OCI-LY3 (cell line): ENCODE measurements around the gene SLC2A4RG.
"Not testable (repeated sequence)": the region's sequence is repeated elsewhere in the genome, so short reads cannot be mapped to it uniquely, and the experiment has no call there.

Source experiments
- H2AFZ ChIP-seq: fragments of 200-600, 300-600 bp; shearing (Covaris generic); 2 replicates; pipeline ENCODE4 v1.6.0; 2014; ENCODE audit warnings: antibody characterized with exemption, low read depth, low read length
- H3K27ac ChIP-seq: fragments of 200-600, 300-600 bp; sonication (generic); 2 replicates; pipeline ENCODE4 v1.5.1; 2014; ENCODE audit warnings: mild to moderate bottlenecking, low read length, moderate library complexity, mixed read lengths
- H3K27me3 ChIP-seq: fragments of 200-600, 300-600 bp; sonication (generic); 2 replicates; pipeline ENCODE4 v1.6.1; 2014; ENCODE audit warnings: low read depth, low read length, mixed read lengths
- H3K36me3 ChIP-seq: fragments of 200-600, 300-600 bp; sonication (generic); replicated peaks from 2 replicates; pipeline ENCODE3; 2014; ENCODE audit warnings: low read depth, low read length, mixed read lengths
- H3K4me1 ChIP-seq: fragments of 300-600, 200-600 bp; sonication (generic); 2 replicates; pipeline ENCODE4 v1.6.1; 2014; ENCODE audit warnings: low read length, mixed read lengths
- H3K4me2 ChIP-seq: fragments of 200-600, 300-600 bp; sonication (generic); 2 replicates; pipeline ENCODE4 v1.6.1; 2014; ENCODE audit warnings: low read length, mixed read lengths
- H3K4me3 ChIP-seq: fragments of 300-600, 200-600 bp; sonication (generic); 2 replicates; pipeline ENCODE4 v1.5.1; 2014; ENCODE audit warnings: antibody characterized with exemption, mild to moderate bottlenecking, low read length, moderate library complexity
- H3K79me2 ChIP-seq: fragments of 300-600, 200-600 bp; shearing (Covaris generic); 2 replicates; pipeline ENCODE4 v1.6.1; 2014; ENCODE audit warnings: mild to moderate bottlenecking, low read length, mixed read lengths
- H3K9ac ChIP-seq: fragments of 300-600, 200-600 bp; shearing (Covaris generic); 2 replicates; pipeline ENCODE4 v1.6.0; 2014; ENCODE audit warnings: mild to moderate bottlenecking, low read length, moderate library complexity
- H3K9me3 ChIP-seq: fragments of 200-600, 300-600 bp; shearing (Covaris generic); 2 replicates; pipeline ENCODE4 v1.6.1; 2014; ENCODE audit warnings: low read length, mixed read lengths; ENCODE audit not compliant: insufficient read depth
- H4K20me1 ChIP-seq: fragments of 200-600, 300-600 bp; sonication (generic); 2 replicates; pipeline ENCODE4 v1.6.1; 2016; ENCODE audit warnings: low read length, mixed read lengths; ENCODE audit not compliant: insufficient read depth
- EZH2phosphoT487 ChIP-seq: fragments of 200-600 bp; shearing (Covaris generic); IDR thresholded peaks from 2 replicates; pipeline ENCODE4 v1.6.1; 2018; ENCODE audit warnings: antibody characterized with exemption, mixed run types, low read depth
- TF ChIP-seq, protein P1 (sequence below): fragments of 200-600, 300-600 bp; sonication (generic); IDR thresholded peaks from 2 replicates; pipeline ENCODE4 v1.5.1; 2014; ENCODE audit warnings: antibody characterized with exemption, low read length, low read depth

The SLC2A4RG gene

DNA sequence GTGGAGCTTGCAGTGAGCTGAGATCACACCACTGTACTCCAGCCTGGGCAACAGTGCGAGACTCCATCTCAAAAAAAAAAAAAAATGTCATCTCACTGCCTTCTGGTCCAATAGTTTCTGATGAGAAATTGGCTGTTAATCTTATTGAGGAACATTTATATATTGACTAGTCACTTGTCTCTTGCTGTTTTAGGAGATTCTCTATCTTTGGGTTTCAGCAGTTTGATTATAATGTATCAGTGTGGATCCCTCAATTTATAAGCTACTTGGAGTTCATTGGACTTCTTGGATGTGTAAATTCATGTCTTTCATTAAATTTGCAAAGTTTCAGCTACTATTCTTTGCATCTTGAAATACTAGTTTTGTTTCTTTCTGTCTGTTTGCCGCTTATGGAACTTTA, 20.6 kb upstream of the SLC2A4RG start:
- Histone ChIP-seq H3K4me3 (no peak overlapping the region), H3K9ac (no peak overlapping the region), H3K4me1 (peaks cover 8% of the 10 kb centered on the region; the same call in 1 of the 2 replicates), H3K27me3 (no peaks in the 10 kb centered on the region), H4K20me1 (no peaks in the 10 kb centered on the region), H3K36me3 (peaks cover 47% of the 10 kb centered on the region), H3K9me3 (peaks cover 8% of the 10 kb centered on the region; the same call in 1 of the 2 replicates), H2AFZ (no peak overlapping the region), H3K4me2 (no peak overlapping the region), H3K79me2 (peaks cover 52% of the 10 kb centered on the region), H3K27ac (no peak overlapping the region)
- no peak for TF ChIP-seq EZH2phosphoT487
- TF ChIP-seq, protein P1, sequence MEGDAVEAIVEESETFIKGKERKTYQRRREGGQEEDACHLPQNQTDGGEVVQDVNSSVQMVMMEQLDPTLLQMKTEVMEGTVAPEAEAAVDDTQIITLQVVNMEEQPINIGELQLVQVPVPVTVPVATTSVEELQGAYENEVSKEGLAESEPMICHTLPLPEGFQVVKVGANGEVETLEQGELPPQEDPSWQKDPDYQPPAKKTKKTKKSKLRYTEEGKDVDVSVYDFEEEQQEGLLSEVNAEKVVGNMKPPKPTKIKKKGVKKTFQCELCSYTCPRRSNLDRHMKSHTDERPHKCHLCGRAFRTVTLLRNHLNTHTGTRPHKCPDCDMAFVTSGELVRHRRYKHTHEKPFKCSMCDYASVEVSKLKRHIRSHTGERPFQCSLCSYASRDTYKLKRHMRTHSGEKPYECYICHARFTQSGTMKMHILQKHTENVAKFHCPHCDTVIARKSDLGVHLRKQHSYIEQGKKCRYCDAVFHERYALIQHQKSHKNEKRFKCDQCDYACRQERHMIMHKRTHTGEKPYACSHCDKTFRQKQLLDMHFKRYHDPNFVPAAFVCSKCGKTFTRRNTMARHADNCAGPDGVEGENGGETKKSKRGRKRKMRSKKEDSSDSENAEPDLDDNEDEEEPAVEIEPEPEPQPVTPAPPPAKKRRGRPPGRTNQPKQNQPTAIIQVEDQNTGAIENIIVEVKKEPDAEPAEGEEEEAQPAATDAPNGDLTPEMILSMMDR: no peak

GRCh38 chr20:63722967-63723622, 16.5 kb upstream of the SLC2A4RG start:
- H3K4me1 ChIP-seq: peaks cover 15% of the 10 kb centered on the region
- not testable (repeated sequence) for H4K20me1 ChIP-seq, H3K27me3 ChIP-seq, H2AFZ ChIP-seq, H3K9ac ChIP-seq, H3K27ac ChIP-seq, H3K4me3 ChIP-seq, H3K4me2 ChIP-seq
- peaks cover 18% of the 10 kb centered on the region for H3K9me3 ChIP-seq
- peaks cover 26% of the 10 kb centered on the region for H3K79me2 ChIP-seq
- H3K36me3 ChIP-seq: peaks cover 49% of the 10 kb centered on the region

DNA sequence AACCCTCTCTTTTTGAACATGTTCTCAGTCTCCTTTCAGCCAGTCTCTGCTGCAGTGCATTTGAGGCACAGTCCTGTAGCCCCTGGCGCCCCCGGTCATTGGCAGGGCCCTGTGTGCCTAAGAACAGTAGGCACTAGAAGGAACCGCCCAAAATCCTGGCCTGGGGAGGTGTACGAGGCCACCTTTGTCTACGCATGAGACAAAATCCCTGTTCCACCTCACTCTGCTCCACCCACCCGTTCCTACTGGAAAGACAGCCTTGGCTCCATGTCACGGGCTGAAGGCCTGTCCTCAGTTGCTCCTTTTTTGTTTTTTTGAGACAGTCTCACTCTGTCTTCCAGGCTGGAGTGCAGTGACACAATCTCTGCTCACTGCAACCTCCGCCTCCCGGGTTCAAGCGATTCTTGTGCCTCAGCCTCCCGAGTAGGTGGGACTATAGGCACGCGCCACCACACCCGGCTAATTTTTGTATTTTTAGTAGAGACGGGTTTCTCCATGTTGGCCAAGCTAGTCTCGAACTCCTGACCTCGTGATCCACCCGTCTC, 9.3 kb upstream of the SLC2A4RG start:
- H3K27me3 ChIP-seq, H2AFZ ChIP-seq, H4K20me1 ChIP-seq: not testable (repeated sequence)
- Histone ChIP-seq H3K4me2 (peak overlapping the region; percentile 58), H3K79me2 (peaks cover 27% of the 10 kb centered on the region), H3K4me3 (peak overlapping the region; percentile 44), H3K36me3 (peaks cover 50% of the 10 kb centered on the region), H3K4me1 (peaks cover 57% of the 10 kb centered on the region), H3K27ac (peak overlapping the region; percentile 99), H3K9me3 (peaks cover 11% of the 10 kb centered on the region), H3K9ac (peak overlapping the region; percentile 76)

GRCh38 chr20:63731410-63731809, 8.2 kb upstream of the SLC2A4RG start:
- Histone ChIP-seq H2AFZ (no peak overlapping the region), H3K36me3 (peaks cover 43% of the 10 kb centered on the region), H3K4me2 (peak overlapping the region; percentile 58), H3K4me3 (peak overlapping the region; percentile 48), H3K27me3 (no peaks in the 10 kb centered on the region), H3K9me3 (peaks cover 6% of the 10 kb centered on the region; the same call in 1 of the 2 replicates), H3K4me1 (peaks cover 65% of the 10 kb centered on the region), H3K9ac (peak overlapping the region; percentile 76; the same call in 1 of the 2 replicates), H4K20me1 (no peaks in the 10 kb centered on the region), H3K27ac (peak overlapping the region; percentile 99), H3K79me2 (peaks cover 24% of the 10 kb centered on the region)
- TF ChIP-seq EZH2phosphoT487: no peak

DNA sequence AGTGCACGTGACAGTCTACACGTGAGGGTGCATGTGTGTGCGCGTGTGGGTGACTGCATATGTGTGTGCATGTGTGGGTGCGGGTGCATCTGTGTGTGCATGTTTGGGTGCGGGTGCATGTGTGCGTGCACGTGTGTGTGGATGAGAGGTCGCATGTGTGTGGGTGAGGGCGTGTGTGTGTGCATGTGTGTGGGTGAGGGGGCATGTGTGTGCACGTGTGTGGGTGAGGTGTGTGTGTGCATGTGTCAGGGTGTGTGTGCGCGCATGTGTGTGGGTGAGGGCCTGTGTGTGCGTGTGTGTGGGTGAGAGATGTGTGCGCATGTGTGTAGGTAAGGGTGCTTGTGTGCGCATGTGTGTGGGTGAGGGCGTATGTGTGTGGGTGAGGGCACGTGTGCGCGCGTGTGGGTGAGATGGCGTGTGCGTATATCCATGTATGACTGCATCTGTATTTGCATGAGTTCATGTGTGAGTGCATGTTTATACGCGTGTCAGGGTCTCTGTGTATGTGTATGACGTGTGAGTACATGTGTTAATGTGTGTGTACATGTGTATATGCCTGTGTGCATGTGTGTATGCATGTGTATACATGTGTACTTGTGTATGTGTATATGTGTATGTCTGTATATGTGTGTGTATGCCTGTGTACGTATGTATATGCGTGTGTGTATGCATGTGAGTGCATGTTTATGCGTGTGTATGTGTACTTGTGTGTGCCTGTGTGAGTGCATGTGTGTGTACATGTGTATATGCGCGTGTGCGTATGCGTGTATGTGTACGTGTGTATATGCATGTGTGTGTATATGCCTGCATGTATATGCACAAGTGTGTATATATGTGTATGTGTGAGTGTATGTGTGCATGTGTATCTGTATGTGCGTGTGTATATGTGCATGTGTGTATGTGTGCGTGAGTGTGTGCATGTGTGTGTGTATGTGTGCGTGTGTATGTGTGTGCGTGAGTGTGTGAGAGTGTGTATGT, 7.2 kb upstream of the SLC2A4RG start:
- H3K4me1 ChIP-seq: peaks cover 67% of the 10 kb centered on the region

More for the DNA sequence above, 7.2 kb upstream of the SLC2A4RG start:
- no peak overlapping the region for H2AFZ ChIP-seq
- H3K9me3 ChIP-seq: no peaks in the 10 kb centered on the region
- no peak overlapping the region for H3K4me3 ChIP-seq
- no peak for TF ChIP-seq EZH2phosphoT487
- TF ChIP-seq, protein P1: no peak
- H3K27me3 ChIP-seq: no peaks in the 10 kb centered on the region
- no peaks in the 10 kb centered on the region for H4K20me1 ChIP-seq
- no peak overlapping the region for H3K9ac ChIP-seq
- H3K79me2 ChIP-seq: peaks cover 18% of the 10 kb centered on the region
- H3K27ac ChIP-seq: 0 out of 2 replicates have a peak overlapping the region, but pooled peaks have one; percentile 99
- H3K4me2 ChIP-seq: no peak overlapping the region
- H3K36me3 ChIP-seq: peaks cover 36% of the 10 kb centered on the region
